CD4-positive, CD25-positive, alpha-beta regulatory T cell (primary cell): ENCODE measurements around the gene HDAC10. TPM values are rescaled to one million over a fixed set of nuclear protein-coding genes. Genes with fewer than 3 reads are reported as not detected.

Source experiments
- ATAC-seq, 2 donors: fragments of 150-1000 bp; cut with Tn5 transposase; one replicate each; pipeline ENCODE4 v1.10.0; 2021; ENCODE audit warnings: low read depth in 2 of 2, moderate number of reproducible peaks in 2 of 2, moderate library complexity in 1 of 2
- DNase-seq, 3 donors: peaks; one replicate each; pipeline versions ENCODE4 v3.0.0 to v3.0.0-alpha.2; 2012 to 2022; ENCODE audit warnings: mixed read lengths in 1 of 3
- H3K27ac ChIP-seq: one replicate; pipeline ENCODE4 v1.7.0; 2013; ENCODE audit warnings: mild to moderate bottlenecking, low read length; ENCODE audit not compliant: insufficient read depth, poor library complexity, severe bottlenecking
- H3K27me3 ChIP-seq: one replicate; pipeline ENCODE4 v1.7.0; 2013; ENCODE audit warnings: low read length; ENCODE audit not compliant: control insufficient read depth, insufficient read depth
- H3K36me3 ChIP-seq: one replicate; pipeline ENCODE4 v1.7.0; 2013; ENCODE audit warnings: mild to moderate bottlenecking, low read length, moderate library complexity; ENCODE audit not compliant: control insufficient read depth, insufficient read depth
- H3K4me1 ChIP-seq: 2 replicates; pipeline ENCODE4 v1.7.0; 2013; ENCODE audit warnings: mild to moderate bottlenecking, low read length; ENCODE audit not compliant: insufficient read depth, control insufficient read depth, poor library complexity, severe bottlenecking
- H3K4me3 ChIP-seq: one replicate; pipeline ENCODE4 v1.7.0; 2013; ENCODE audit warnings: low read depth, mild to moderate bottlenecking, low read length, moderate library complexity
- H3K9me3 ChIP-seq, 2 experiments: 1 replicate in 1 of 2; 2 replicates in 1 of 2; pipeline ENCODE4 v1.7.0; 2013; ENCODE audit warnings: low read length in 2 of 2, mild to moderate bottlenecking in 1 of 2, moderate library complexity in 1 of 2; ENCODE audit not compliant: control insufficient read depth in 2 of 2
- H3K27ac Mint-ChIP-seq, 3 donors: one replicate each; pipeline ENCODE4 v1.8.0; 2020 to 2022; ENCODE audit warnings: mild to moderate bottlenecking in 3 of 3, mixed read lengths in 3 of 3, moderate library complexity in 2 of 3
- H3K27me3 Mint-ChIP-seq: one replicate; pipeline ENCODE4 v1.8.0; 2022; ENCODE audit warnings: mild to moderate bottlenecking, mixed read lengths
- H3K36me3 Mint-ChIP-seq: one replicate; pipeline ENCODE4 v1.8.0; 2020; ENCODE audit warnings: mixed read lengths
- H3K4me1 Mint-ChIP-seq, 4 donors: one replicate each; pipeline ENCODE4 v1.8.0; 2020 to 2022; ENCODE audit warnings: mixed read lengths in 4 of 4, mild to moderate bottlenecking in 1 of 4
- H3K4me3 Mint-ChIP-seq, 4 donors: one replicate each; pipeline ENCODE4 v1.8.0; 2020 to 2022; ENCODE audit warnings: mild to moderate bottlenecking in 4 of 4, mixed read lengths in 4 of 4, moderate library complexity in 3 of 4
- H3K9me3 Mint-ChIP-seq, 7 donors: one replicate each; pipeline ENCODE4 v1.8.0; 2020 to 2022; ENCODE audit warnings: mixed read lengths in 7 of 7, mild to moderate bottlenecking in 3 of 7, moderate library complexity in 2 of 7
- polyA plus RNA-seq, 4 donors: library from polyadenylated mRNA; unstranded; fragments of 300-500 nt; fragmentation: Illumina TruSeq; gene quantifications; one replicate each; pipeline ENCODE4 v1.2.3, GENCODE V29; 2021
- total RNA-seq: library from RNA; stranded (reverse); gene quantifications from one replicate; pipeline ENCODE4 v1.2.3, GENCODE V29; 2022

HDAC10 gene
- total and polyA plus RNA-seq, 5 donors from 2014 or later: 6.0 to 125 (median 7.5) TPM

- H3K4me1 ChIP-seq: no peaks in the 10 kb centered on the region
- ATAC-seq (no peak), DNase-seq (no peak)
- no peak overlapping the region for H3K27ac ChIP-seq
- Mint-ChIP-seq H3K4me3 (no peak overlapping the region), H3K27ac (peak overlapping the region in 1 of 3 donors; percentile 63), H3K27me3 (no peaks in the 10 kb centered on the region), H3K36me3 (peaks cover 15% of the 10 kb centered on the region), H3K9me3 (no peaks in the 10 kb centered on the region), H3K4me1 (peaks cover 0 to 3% (median 0%) of the 10 kb centered on the region in 4 donors)
- H3K27me3 ChIP-seq: no peaks in the 10 kb centered on the region
- no peaks in the 10 kb centered on the region for H3K9me3 ChIP-seq
- H3K36me3 ChIP-seq: peaks cover 52% of the 10 kb centered on the region
- H3K4me3 ChIP-seq: no peak overlapping the region
Observed at GRCh38 chr22:50228366-50228765, 22.7 kb downstream of the HDAC10 start.

DNA sequence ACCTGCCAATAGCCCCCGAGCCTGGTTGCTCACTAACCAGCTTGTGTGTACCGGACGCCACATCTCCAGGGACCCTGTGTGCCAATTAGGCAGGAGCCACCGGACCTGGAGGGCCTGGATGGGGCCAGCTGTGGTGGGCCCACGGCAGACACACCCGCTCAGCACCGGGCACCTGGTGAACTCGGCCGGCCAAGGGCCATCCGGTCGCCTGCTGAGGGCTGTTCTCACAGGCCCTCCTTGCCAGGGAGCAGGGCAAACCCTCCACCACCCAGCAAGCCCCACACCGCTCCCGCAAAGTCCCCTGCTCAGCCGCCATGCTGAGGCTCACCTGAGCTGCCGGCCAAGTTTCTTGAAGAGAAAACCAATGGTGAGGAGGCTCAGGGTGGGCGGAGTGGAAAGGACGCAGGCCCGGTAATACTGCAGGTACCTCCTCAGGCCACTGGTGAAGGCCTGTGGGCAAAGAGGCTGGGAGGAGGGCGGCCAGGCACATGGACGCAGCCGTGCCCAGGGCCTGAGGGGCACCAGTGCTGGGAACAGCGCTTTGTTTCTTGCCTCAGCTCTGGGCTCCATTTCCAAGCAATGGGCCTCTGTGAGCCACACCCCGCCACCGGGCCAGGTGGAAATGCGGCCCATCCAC lies 23.4 kb downstream of the HDAC10 start:
- Mint-ChIP-seq H3K4me3 (no peak overlapping the region), H3K27me3 (no peaks in the 10 kb centered on the region), H3K4me1 (peaks cover 0 to 3% (median 0%) of the 10 kb centered on the region in 4 donors), H3K36me3 (peaks cover 19% of the 10 kb centered on the region), H3K27ac (no peak overlapping the region), H3K9me3 (no peaks in the 10 kb centered on the region)
- Histone ChIP-seq H3K27me3 (no peaks in the 10 kb centered on the region), H3K4me1 (no peaks in the 10 kb centered on the region), H3K27ac (no peak overlapping the region), H3K36me3 (peaks cover 54% of the 10 kb centered on the region), H3K9me3 (no peaks in the 10 kb centered on the region), H3K4me3 (no peak overlapping the region)
- ATAC-seq (no peak), DNase-seq (no peak)

- Mint-ChIP-seq H3K27ac (no peak overlapping the region), H3K9me3 (no peaks in the 10 kb centered on the region), H3K4me1 (peaks cover 0 to 3% (median 0%) of the 10 kb centered on the region in 4 donors), H3K36me3 (peaks cover 16% of the 10 kb centered on the region), H3K27me3 (no peaks in the 10 kb centered on the region), H3K4me3 (no peak overlapping the region)
- peaks cover 57% of the 10 kb centered on the region for H3K36me3 ChIP-seq
- H3K4me1 ChIP-seq: no peaks in the 10 kb centered on the region
- DNase-seq (no peak), ATAC-seq (no peak)
- no peak overlapping the region for H3K4me3 ChIP-seq
- H3K27me3 ChIP-seq: no peaks in the 10 kb centered on the region
- no peak overlapping the region for H3K27ac ChIP-seq
- no peaks in the 10 kb centered on the region for H3K9me3 ChIP-seq
Observed at GRCh38 chr22:50226875-50227165, 24.2 kb downstream of the HDAC10 start.

DNA sequence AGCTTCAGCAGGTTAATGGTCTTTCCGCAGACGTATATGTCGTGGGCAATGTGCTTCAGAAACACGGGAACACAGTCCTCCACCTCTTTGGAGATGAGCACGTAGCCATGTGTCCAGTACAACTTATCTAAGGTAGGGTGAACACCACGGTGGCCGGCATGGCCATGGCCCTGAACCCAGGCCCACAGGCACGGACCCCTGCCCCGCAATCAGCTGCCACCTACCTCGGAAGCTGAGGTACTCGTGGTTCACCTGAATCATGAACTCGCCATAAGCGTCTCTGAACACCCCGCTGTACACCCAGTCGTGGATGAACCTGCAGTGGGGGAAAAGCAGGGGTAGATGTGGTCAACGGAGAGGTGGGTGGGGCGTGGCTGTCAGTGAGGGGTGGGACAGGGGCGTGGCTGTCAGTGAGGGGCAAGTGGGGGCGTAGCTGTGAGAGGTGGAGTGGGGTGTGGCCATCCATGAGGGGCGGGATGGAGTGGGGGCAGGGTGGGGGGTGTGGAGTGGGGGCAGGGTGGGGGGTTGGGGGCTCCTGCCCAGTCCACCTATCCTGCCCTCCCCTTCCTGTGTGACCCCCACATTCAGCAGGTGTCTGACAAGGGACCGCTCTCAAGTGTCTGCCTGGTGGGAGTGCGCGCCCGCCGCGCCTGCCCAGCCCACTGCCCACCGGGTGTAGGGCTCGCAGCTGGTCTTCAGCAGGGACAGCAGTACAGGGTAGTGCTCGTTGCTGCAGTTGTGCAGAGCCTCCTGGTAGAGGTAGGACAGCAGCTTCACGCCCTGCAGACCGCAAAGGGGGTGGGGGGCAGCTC lies 24.8 kb downstream of the HDAC10 start:
- no peaks in the 10 kb centered on the region for H3K27me3 ChIP-seq
- DNase-seq: no peak
- no peaks in the 10 kb centered on the region for H3K4me1 ChIP-seq
- H3K4me3 Mint-ChIP-seq: no peak overlapping the region
- H3K4me1 Mint-ChIP-seq: peaks cover 0 to 3% (median 0%) of the 10 kb centered on the region in 4 donors
- H3K4me3 ChIP-seq: no peak overlapping the region
- peaks cover 16% of the 10 kb centered on the region for H3K36me3 Mint-ChIP-seq
- H3K36me3 ChIP-seq: peaks cover 61% of the 10 kb centered on the region
- H3K27me3 Mint-ChIP-seq: no peaks in the 10 kb centered on the region
- no peak for ATAC-seq
- H3K27ac ChIP-seq: no peak overlapping the region
- no peaks in the 10 kb centered on the region for H3K9me3 Mint-ChIP-seq
- H3K9me3 ChIP-seq: no peaks in the 10 kb centered on the region
- no peak overlapping the region for H3K27ac Mint-ChIP-seq

GRCh38 chr22:50225200-50225969 lies 25.7 kb downstream of the HDAC10 start:
- H3K36me3 ChIP-seq: peaks cover 70% of the 10 kb centered on the region

DNA sequence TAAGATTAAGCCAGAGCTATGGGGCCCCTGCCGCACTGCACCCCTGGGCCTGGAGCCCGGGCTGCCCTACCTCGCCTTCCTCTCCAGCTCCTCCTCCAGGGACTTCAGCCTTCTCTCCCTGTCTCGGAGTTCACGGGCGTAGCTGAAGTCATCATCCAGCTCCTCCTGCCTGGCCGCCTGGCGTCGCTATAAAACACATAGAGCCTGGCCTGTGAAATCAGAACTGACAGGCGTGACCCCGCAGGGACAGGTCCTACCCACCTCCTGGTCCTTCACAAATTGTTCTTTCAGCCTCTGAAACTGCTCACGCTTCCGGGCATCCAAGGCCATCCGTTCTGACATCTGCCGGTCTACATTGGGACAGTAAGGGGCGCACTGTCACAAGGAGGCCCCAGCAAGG lies 27.0 kb downstream of the HDAC10 start:
- H3K27me3 Mint-ChIP-seq: no peaks in the 10 kb centered on the region
- H3K4me1 Mint-ChIP-seq: no peaks in the 10 kb centered on the region
- H3K27ac Mint-ChIP-seq: peak overlapping the region in 1 of 3 donors; percentile 50
- Histone ChIP-seq H3K4me3 (no peak overlapping the region), H3K9me3 (no peaks in the 10 kb centered on the region), H3K27me3 (no peaks in the 10 kb centered on the region), H3K4me1 (no peaks in the 10 kb centered on the region), H3K36me3 (peaks cover 66% of the 10 kb centered on the region), H3K27ac (no peak overlapping the region)
- no peak overlapping the region for H3K4me3 Mint-ChIP-seq
- H3K9me3 Mint-ChIP-seq: no peaks in the 10 kb centered on the region
- DNase-seq (no peak), ATAC-seq (no peak)
- H3K36me3 Mint-ChIP-seq: peaks cover 11% of the 10 kb centered on the region

More at GRCh38 chr22:50225200-50225969, 25.7 kb downstream of the HDAC10 start:
- H3K27me3 ChIP-seq: no peaks in the 10 kb centered on the region
- DNase-seq (no peak), ATAC-seq (no peak)
- Mint-ChIP-seq H3K27me3 (no peaks in the 10 kb centered on the region), H3K4me1 (peaks cover 0 to 3% (median 0%) of the 10 kb centered on the region in 4 donors), H3K4me3 (no peak overlapping the region), H3K9me3 (no peaks in the 10 kb centered on the region), H3K36me3 (peaks cover 16% of the 10 kb centered on the region), H3K27ac (no peak overlapping the region)
- H3K4me1 ChIP-seq: no peaks in the 10 kb centered on the region
- H3K27ac ChIP-seq: no peak overlapping the region
- H3K9me3 ChIP-seq: no peaks in the 10 kb centered on the region
- no peak overlapping the region for H3K4me3 ChIP-seq

GRCh38 chr22:50222508-50222907 lies 28.6 kb downstream of the HDAC10 start:
- no peak overlapping the region for H3K27ac Mint-ChIP-seq
- peaks cover 8% of the 10 kb centered on the region for H3K36me3 Mint-ChIP-seq
- no peaks in the 10 kb centered on the region for H3K4me1 ChIP-seq

More at GRCh38 chr22:50222508-50222907, 28.6 kb downstream of the HDAC10 start:
- Histone ChIP-seq H3K36me3 (peaks cover 56% of the 10 kb centered on the region), H3K9me3 (no peaks in the 10 kb centered on the region), H3K27me3 (no peaks in the 10 kb centered on the region), H3K27ac (no peak overlapping the region), H3K4me3 (no peak overlapping the region)
- ATAC-seq: no peak
- Mint-ChIP-seq H3K9me3 (no peaks in the 10 kb centered on the region), H3K4me3 (no peak overlapping the region), H3K4me1 (no peaks in the 10 kb centered on the region), H3K27me3 (no peaks in the 10 kb centered on the region)
- no peak for DNase-seq
